Dermis blood vessel endothelial cell (primary cell): ENCODE data around the gene TCF7L1. TPM values are rescaled to one million over a fixed set of nuclear protein-coding genes. Genes with fewer than 3 reads are reported as not detected.

ENCODE experiments used
- DNase-seq: peaks from one replicate; pipeline ENCODE4 v3.0.0; 2010
- total RNA-seq: library from RNA; depleted of rRNA; stranded (reverse); fragments of >200 nt; gene quantifications from 2 replicates; pipeline ENCODE4 v1.2.3, GENCODE V29; 2014

TCF7L1 gene
- total RNA-seq, 1 donor from 2014 or later, result 12.1 TPM

DNA sequence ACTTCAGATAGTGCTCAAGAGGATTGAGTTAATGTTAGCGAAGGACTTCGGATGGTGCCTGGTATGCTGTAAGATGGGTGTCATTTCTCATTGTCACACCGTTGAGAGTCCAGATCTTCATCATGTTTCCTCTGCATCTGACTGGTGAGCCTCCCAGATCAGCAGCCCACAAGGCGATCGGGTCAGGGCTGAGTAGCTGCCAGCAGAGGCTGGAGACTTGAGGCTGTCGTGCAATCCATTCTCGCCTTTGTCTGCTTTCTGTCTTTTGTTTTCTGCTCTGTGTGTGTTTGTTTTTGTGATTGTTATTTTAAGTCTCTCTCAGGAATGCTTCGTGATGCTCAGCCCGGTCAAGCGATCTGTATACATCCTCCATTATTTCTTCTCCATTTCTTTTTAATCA, 98.8 kb downstream of the TCF7L1 start:
- DNase-seq, result no peak

DNA sequence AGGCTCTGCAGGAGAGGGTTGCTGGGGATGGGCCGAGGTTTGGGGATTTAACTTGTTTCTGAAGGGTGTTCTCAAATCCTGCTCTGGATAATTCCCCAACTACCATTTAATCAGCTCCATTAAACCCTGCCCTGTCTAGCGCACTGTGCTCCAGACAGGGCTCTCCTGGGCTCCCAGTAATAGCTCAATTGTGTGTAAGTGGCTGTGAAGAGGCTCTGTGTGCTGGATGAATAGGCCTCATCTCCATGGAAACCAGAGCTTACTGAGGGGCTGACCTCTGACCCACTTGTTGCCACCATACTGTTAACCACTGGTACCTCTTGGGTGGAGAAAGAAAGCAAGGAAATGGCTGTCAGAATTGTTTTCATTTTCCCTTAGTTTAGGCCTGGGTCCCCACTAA, 101.7 kb downstream of the TCF7L1 start:
- no peak for DNase-seq

- DNase-seq, result no peak
These were observed 102.1 kb downstream of the TCF7L1 start for GRCh38 chr2:85235281-85235680.

- no peak for DNase-seq
These were observed 102.9 kb downstream of the TCF7L1 start for GRCh38 chr2:85236084-85236483.

GRCh38 chr2:85237849-85238565, 104.8 kb downstream of the TCF7L1 start:
- DNase-seq, result no peak

- DNase-seq, result no peak
These were observed 105.4 kb downstream of the TCF7L1 start for GRCh38 chr2:85238607-85239006.

DNA sequence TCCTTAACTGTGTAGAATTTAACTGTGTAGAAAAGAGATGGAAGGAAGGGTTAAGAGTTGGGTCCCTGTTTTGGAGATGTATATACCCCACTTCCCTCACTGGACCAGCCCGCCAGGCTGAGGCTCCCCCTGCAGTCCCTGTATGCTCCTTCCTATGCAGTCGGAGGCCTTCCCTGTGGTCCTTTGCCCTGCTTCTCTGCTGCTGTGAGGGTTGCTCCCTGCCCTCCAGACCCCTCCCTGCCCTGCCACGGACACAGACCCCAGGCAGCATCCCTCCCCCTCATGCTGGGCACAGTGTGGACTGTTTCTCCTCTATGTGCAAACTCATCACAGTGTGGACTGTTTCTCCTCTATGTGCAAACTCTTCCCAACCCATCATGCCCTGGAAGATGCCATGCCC, 105.9 kb downstream of the TCF7L1 start:
- DNase-seq, result no peak

GRCh38 chr2:85240055-85240454, 106.9 kb downstream of the TCF7L1 start:
- DNase-seq, result peak; percentile 28

DNA sequence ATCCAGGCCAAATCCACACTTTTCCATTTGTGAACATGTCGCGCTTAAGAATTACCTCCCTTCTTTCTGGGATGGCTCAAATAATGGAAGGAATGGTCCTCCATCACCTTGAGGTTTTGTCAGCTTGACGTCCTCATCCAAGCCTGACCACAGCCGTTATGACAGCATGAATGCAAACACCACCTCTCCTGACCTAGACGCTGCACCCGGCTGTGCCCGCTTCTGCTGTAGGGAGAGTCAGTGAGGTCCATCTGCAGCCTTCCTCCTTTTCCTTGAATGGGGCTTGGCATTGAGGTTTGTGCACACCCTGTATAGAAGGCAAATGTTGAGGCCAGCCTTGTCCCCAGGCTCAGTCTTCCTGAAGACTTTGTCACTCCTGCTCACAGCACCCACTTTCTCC, 109.1 kb downstream of the TCF7L1 start:
- no peak for DNase-seq

- peak; percentile 80 for DNase-seq
These were observed 110.2 kb downstream of the TCF7L1 start for GRCh38 chr2:85243101-85244072.

DNA sequence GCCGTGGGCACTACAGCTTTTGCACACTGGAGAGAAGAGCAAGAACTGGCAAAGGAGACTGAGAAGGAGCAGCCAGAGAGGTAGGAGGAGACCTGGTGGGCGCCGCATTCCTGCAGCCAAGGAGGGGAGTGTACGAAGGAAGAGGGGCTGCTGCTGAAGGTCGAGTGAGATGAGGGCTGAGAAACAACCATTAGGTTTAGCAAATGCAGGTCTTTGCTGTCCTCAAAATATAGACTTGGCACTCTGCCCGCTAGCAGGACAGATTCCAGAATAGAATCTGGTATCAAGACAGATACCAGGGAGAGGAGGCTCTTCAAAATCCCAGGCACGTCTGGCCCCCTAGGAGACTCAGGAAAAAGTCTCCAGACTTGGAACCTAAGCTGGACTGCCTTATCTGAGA, 111.6 kb downstream of the TCF7L1 start:
- no peak for DNase-seq

GRCh38 chr2:85245891-85246290, 112.7 kb downstream of the TCF7L1 start:
- no peak for DNase-seq

GRCh38 chr2:85246348-85246747, 113.2 kb downstream of the TCF7L1 start:
- no peak for DNase-seq

GRCh38 chr2:85247610-85248009, 114.4 kb downstream of the TCF7L1 start:
- no peak for DNase-seq

DNA sequence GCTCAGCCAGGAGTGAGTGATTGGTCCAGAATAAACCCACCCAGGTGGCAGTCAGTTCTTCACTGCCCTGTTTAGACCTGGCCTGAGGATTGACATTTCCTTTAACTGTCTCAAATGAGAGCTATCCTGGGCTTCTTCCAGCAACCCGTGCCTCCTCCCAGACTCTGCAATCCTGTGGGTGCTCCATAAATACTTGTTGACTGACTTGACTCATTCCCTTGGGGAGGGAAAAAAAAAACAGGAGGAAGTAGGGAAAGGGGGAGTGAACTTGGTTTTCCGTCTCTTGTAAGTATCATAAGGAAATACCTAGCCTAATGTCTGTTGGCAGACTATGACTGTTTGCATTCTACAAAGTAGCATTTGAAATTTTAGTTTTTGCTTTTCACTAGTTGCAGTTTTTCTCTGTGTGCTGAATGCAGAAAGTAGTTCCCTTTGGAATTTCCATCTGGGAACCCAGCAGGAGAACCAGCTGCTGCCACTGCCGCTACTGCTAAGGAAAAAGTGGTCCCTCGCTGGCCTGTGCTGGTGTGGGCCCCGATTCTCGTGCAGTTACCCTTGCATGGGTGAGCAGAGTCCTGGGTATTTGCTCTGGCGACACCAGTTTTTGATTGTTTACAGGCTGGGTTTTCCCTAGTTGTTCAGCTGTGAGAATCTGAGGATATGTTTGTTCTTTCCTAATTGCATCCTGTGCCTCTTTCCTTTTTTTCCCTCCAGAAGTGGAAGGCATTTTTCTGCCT, 115.7 kb downstream of the TCF7L1 start:
- DNase-seq, result peak; percentile 47

DNA sequence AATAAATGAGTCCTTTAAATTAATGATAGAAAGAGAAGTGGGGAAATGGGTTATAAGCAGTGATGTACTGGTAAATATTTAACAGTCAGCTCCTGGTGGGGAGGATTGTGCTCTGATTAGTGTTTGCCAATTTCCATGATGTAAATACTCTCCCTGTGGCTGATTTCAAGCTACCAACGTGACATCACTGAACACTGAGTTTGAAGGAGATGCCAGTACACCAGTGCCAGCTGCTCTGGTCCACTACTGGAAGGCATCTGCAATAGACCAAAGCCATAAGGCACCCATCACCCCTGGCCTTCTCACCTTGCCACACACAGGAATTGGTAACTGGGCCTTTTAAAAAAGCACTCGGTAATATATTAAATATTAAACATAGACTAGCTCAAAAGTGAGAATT, 116.9 kb downstream of the TCF7L1 start:
- no peak for DNase-seq

- no peak for DNase-seq
These were observed 118.0 kb downstream of the TCF7L1 start for GRCh38 chr2:85251070-85251616.

GRCh38 chr2:85253890-85254289, 120.7 kb downstream of the TCF7L1 start:
- no peak for DNase-seq

DNA sequence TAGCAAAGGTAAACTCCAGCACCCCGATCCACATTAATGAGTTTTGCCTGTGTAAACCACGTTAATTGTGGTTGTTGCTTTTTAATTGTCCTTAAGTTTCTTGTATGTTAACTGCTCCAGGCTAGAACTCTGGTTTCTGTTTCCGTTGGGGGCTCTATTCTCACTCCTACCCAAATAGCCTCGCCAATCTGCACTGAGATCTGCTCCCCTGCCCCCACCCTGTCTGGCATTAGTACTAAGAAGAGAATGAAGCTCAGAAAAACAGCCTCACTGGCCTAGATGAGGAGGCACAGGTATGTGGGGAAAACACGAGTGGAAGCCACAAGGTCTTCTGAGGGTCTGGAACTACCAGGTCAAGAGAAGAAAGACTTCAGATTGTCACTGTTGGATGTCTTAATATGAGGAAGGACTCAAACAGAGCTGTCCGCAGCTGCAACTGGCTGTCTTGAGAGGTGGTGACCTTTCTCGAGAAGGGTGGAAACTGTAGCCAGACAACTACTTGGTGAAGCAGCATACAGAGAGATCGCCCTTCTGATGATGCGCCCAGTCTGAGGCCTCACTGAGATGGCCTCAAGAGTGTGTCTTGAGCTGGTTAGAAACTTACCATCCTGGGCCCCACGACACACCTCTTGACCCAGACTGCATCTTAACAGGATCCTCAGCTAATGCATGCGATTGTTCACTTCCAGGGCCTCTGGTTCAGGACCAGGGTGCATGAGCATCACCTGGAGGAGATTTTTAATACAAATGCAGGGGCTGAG, 121.5 kb downstream of the TCF7L1 start:
- DNase-seq, result no peak

- peak; percentile 23 for DNase-seq
These were observed 122.2 kb downstream of the TCF7L1 start for GRCh38 chr2:85255456-85255812.

GRCh38 chr2:85255813-85256594, 122.8 kb downstream of the TCF7L1 start:
- DNase-seq, result peak; percentile 28
